ENCODE measurements around the gene ASB16. TPM values are rescaled to one million over a fixed set of nuclear protein-coding genes. Genes with fewer than 3 reads are reported as not detected.

The ASB16 gene
- total and polyA plus RNA-seq, 9 of the 15 experiments (the other 6 are each of a cell fraction or from before 2014, with no cell fraction given), result 0.03 to 0.07 TPM; not detected in 7

- no peak for TF ChIP-seq SAP30 (IDR thresholded peaks at IDR 0.05; ENCODE audit: borderline replicate concordance, insufficient read depth, low read depth, low read length, poor library complexity, severe bottlenecking)
- no peak for TF ChIP-seq KHSRP (IDR thresholded peaks at IDR 0.05)
- TF ChIP-seq E2F3 (CRISPR knock-in tag; IDR thresholded peaks at IDR 0.05), result no peak
- no peak for TF ChIP-seq CHD7 (IDR thresholded peaks at IDR 0.05; ENCODE audit: low read depth, low read length)
- TF ChIP-seq ZNF263 (CRISPR knock-in tag; IDR thresholded peaks at IDR 0.05; ENCODE audit: borderline replicate concordance), result no peak
- TF ChIP-seq RUNX1 (IDR thresholded peaks at IDR 0.05; ENCODE audit: low read depth), result no peak
- TF ChIP-seq CEBPB (tag; IDR thresholded peaks at IDR 0.05), result no peak
- no peak for TF ChIP-seq LCOR (CRISPR knock-in tag; IDR thresholded peaks at IDR 0.05)
- TF ChIP-seq IRF9 (tag; IDR thresholded peaks at IDR 0.05), result no peak
- TF ChIP-seq RBM25 (IDR thresholded peaks at IDR 0.05; ENCODE audit: low read depth, low read length, severe bottlenecking), result no peak
- TF ChIP-seq HLTF (IDR thresholded peaks at IDR 0.05), result no peak
- TF ChIP-seq YBX1 (IDR thresholded peaks at IDR 0.05), result no peak
- no peak for TF ChIP-seq CGGBP1 (CRISPR knock-in tag; IDR thresholded peaks at IDR 0.05)
- no peak for TF ChIP-seq GABPB1 (CRISPR knock-in tag; IDR thresholded peaks at IDR 0.05)
Measured at GRCh38 chr17:44132275-44132821, 38.2 kb upstream of the ASB16 start (continued).
